Measurements from ENCODE around the gene JPH3.
A peak's percentile ranks its signal among the peaks of the same experiment; 100 is the strongest.

JPH3 gene

GRCh38 chr16:87601401-87601981 is 817 bp upstream of the JPH3 start:
- no peak for DNase-seq (ENCODE audit: low spot score)

DNA sequence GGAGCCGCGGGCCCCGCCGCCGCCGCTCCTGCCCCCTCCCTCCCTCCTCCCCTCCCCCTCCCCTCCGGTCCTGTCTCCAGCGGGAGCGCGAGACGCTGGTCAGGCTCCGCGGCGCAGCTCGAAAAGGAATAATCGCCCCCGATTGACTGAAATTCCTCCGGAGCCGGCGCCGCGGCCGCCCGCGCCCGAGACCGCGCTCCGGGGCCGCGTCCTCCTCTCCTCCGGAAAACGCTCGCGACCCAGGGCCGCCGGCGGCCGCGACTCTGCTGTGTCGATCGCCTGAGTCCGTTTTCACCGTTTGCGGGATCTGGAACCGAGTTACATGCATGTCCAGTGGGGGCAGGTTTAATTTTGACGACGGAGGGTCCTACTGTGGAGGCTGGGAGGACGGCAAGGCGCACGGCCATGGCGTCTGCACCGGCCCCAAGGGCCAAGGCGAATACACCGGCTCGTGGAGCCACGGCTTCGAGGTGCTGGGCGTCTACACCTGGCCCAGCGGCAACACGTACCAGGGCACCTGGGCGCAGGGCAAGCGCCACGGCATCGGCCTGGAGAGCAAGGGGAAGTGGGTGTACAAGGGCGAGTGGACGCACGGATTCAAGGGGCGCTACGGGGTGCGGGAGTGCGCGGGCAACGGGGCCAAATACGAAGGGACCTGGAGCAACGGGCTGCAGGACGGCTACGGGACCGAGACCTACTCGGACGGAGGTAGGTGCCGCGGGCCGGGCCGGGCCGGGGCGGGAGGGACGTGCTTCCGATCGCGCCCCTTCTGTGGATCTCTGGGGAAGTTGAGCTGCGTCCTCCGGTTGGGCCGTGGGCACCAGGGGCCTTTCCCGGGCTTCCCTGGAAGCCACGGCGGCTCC is 744 bp downstream of the JPH3 start:
- no peak for DNase-seq (ENCODE audit: low spot score)

- peak; percentile 40 for DNase-seq (ENCODE audit: low spot score)
These were observed 1.7 kb downstream of the JPH3 start for GRCh38 chr16:87603684-87604633.

GRCh38 chr16:87604634-87605111 is 2.4 kb downstream of the JPH3 start:
- no peak for DNase-seq (ENCODE audit: low spot score)

- peak; percentile 46 for DNase-seq (ENCODE audit: low spot score)
These were observed 4.9 kb downstream of the JPH3 start for GRCh38 chr16:87607223-87607622.

GRCh38 chr16:87607871-87608270 is 5.6 kb downstream of the JPH3 start:
- no peak for DNase-seq (ENCODE audit: low spot score)

DNA sequence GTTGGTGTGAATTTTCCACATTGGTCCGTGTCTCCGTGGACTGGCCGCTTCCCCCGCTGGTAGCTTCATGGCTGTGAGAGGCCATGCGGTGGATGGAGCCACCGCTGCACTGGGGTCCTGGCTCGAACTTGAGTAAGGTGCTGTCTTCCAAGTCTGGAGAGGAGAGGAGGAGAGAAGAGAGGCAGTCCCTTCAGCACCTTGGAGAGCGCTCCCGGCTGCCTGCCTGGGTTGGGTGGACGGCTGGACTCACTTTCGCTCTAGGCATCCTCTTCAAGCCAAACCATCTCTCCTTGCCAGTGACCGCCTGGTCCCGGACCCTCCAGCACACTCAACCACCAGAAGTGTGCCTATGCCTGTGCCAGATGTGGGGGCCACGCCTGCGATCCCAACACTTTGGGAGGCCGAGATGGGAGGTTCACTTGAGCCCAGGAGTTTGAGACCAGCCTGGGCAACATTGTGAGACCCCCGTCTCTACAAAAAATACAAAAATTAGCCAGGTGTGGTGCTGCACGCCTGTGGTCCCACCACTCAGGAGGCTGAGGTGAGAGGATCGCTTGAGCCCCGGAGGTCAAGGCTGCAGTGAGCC is 6.2 kb downstream of the JPH3 start:
- no peak for DNase-seq (ENCODE audit: low spot score)

GRCh38 chr16:87610026-87610425 is 7.7 kb downstream of the JPH3 start:
- DNase-seq (ENCODE audit: low spot score), result peak; percentile 21

- no peak for DNase-seq (ENCODE audit: low spot score)
These were observed 9.1 kb downstream of the JPH3 start for GRCh38 chr16:87611456-87611855.

DNA sequence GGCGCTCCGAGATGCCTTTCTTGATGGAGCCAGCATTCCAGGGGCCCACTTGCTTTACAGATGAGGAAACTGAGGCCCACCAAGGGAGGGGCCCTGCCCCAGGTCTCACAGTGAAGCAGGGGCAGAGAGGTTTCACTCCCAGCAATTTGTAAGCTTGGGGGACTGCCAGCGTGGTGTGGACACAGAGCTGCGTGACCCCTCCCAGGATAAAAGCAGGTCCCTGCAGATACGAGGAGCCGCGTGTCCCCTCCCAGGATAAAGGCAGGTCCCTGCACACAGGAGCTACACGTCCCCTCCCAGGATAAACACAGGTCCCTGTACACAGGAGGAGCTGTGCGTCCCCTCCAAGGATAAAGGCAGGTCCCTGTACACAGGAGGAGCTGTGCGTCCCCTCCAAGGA is 11.7 kb downstream of the JPH3 start:
- no peak for DNase-seq (ENCODE audit: low spot score)

GRCh38 chr16:87615621-87616041 is 13.3 kb downstream of the JPH3 start:
- DNase-seq (ENCODE audit: low spot score), result no peak

DNA sequence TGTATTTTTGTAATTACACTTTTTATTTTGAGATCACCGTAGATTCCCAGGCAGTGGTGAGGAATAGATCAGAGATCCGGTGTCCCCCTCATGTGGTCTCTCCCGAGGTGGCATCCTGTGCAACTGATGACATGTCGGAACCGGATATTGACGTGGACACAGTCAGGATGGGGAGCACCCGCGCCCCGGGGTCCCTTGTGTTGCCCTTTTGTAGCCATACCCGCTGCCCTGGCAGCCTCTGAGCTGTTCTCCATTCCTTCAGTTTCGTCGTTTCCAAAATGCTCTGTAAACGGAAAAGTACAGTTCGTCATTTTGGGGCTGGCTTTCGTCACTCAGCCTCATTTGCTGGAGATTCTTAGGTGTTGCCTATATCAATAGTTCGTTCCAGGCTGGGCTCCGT is 14.2 kb downstream of the JPH3 start:
- no peak for DNase-seq (ENCODE audit: low spot score)

GRCh38 chr16:87618216-87618615 is 15.9 kb downstream of the JPH3 start:
- DNase-seq (ENCODE audit: low spot score), result no peak

GRCh38 chr16:87619360-87620200 is 17.3 kb downstream of the JPH3 start:
- no peak for DNase-seq (ENCODE audit: low spot score)

DNA sequence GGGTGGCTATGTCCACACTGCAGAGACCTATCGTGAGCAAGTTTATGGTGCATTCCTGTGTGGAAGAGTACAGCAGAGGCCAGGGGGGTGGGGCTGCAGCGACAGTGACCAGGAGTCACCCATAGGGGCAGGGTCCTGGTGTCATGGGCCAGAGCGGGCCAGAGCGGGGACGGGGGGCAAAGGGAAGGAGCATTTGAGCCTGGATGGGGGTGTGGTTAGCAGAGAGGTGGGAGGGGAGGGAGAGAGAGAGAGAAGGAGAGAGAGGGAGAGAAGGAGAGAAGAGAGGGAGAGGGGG is 17.8 kb downstream of the JPH3 start:
- DNase-seq (ENCODE audit: low spot score), result no peak

- DNase-seq (ENCODE audit: low spot score), result no peak
These were observed 19.2 kb downstream of the JPH3 start for GRCh38 chr16:87621550-87621829.

- DNase-seq (ENCODE audit: low spot score), result no peak
These were observed 19.8 kb downstream of the JPH3 start for GRCh38 chr16:87621976-87622713.

GRCh38 chr16:87622756-87623319 is 20.5 kb downstream of the JPH3 start:
- no peak for DNase-seq (ENCODE audit: low spot score)

- no peak for DNase-seq (ENCODE audit: low spot score)
These were observed 23.0 kb downstream of the JPH3 start for GRCh38 chr16:87625241-87625797.

DNA sequence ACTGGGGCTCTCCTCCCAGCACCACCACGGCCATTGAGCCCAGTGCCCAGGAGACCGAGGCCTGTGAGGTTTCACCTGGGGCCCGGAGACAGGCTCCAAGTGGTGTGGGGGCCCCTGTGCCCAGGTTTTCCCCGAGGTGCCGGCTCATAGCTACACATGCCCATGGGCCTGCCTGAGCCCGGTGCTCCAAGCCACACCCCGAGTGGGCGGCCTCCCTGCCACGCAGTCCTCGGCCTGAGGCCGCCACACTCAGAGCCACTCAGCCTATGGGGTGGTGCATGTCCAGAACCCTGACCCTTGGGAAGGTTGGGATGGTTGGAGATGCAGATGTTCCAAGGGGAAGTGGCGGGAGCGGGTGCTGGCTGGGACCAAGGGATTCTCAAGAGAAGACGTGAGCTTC is 24.1 kb downstream of the JPH3 start:
- DNase-seq (ENCODE audit: low spot score), result no peak
